GM18517 (cell line): ENCODE data around the gene TF.
"Not testable (repeated sequence)": the region's sequence is repeated elsewhere in the genome, so short reads cannot be mapped to it uniquely, and the experiment has no call there.

Source experiments
- ATAC-seq: cut with Tn5 transposase; IDR thresholded peaks from one replicate; pipeline ENCODE4 v1.9.1; 2021; ENCODE audit warnings: mild to moderate bottlenecking, moderate library complexity; ENCODE audit not compliant: unreplicated experiment

The TF gene

GRCh38 chr3:133763797-133764683 lies 17.8 kb downstream of the TF start:
- ATAC-seq: no peak

GRCh38 chr3:133765256-133765655 lies 19.1 kb downstream of the TF start:
- no peak for ATAC-seq

GRCh38 chr3:133767607-133768006 lies 21.4 kb downstream of the TF start:
- no peak for ATAC-seq

GRCh38 chr3:133769536-133769935 lies 23.3 kb downstream of the TF start:
- ATAC-seq: no peak

GRCh38 chr3:133773732-133774131 lies 27.5 kb downstream of the TF start:
- ATAC-seq: no peak

GRCh38 chr3:133775309-133775708 lies 29.1 kb downstream of the TF start:
- ATAC-seq: no peak

- no peak for ATAC-seq
Measured at GRCh38 chr3:133775835-133776234, 29.6 kb downstream of the TF start.

- no peak for ATAC-seq
Measured at GRCh38 chr3:133776794-133777438, 30.7 kb downstream of the TF start.

- no peak for ATAC-seq
Measured at GRCh38 chr3:133777807-133778568, 31.8 kb downstream of the TF start.

GRCh38 chr3:133779626-133780203 lies 33.5 kb downstream of the TF start:
- no peak for ATAC-seq

- not testable (repeated sequence) for ATAC-seq
Measured at GRCh38 chr3:133780756-133781155, 34.6 kb downstream of the TF start.

GRCh38 chr3:133781570-133781969 lies 35.4 kb downstream of the TF start:
- no peak for ATAC-seq

GRCh38 chr3:133782454-133782853 lies 36.3 kb downstream of the TF start:
- no peak for ATAC-seq

GRCh38 chr3:133783762-133784161 lies 37.6 kb downstream of the TF start:
- ATAC-seq: no peak

GRCh38 chr3:133788024-133788423 lies 41.8 kb downstream of the TF start:
- no peak for ATAC-seq

GRCh38 chr3:133792171-133792763 lies 46.1 kb downstream of the TF start:
- no peak for ATAC-seq

- no peak for ATAC-seq
Measured at GRCh38 chr3:133797396-133798105, 51.4 kb downstream of the TF start.

GRCh38 chr3:133799794-133800585 lies 53.8 kb downstream of the TF start:
- ATAC-seq: no peak

GRCh38 chr3:133803469-133803868 lies 57.3 kb downstream of the TF start:
- ATAC-seq: no peak
